ENCODE results near the gene ACR.
"Not testable (repeated sequence)": the region's sequence is repeated elsewhere in the genome, so short reads cannot be mapped to it uniquely, and the experiment has no call there.

Gene ACR

DNA sequence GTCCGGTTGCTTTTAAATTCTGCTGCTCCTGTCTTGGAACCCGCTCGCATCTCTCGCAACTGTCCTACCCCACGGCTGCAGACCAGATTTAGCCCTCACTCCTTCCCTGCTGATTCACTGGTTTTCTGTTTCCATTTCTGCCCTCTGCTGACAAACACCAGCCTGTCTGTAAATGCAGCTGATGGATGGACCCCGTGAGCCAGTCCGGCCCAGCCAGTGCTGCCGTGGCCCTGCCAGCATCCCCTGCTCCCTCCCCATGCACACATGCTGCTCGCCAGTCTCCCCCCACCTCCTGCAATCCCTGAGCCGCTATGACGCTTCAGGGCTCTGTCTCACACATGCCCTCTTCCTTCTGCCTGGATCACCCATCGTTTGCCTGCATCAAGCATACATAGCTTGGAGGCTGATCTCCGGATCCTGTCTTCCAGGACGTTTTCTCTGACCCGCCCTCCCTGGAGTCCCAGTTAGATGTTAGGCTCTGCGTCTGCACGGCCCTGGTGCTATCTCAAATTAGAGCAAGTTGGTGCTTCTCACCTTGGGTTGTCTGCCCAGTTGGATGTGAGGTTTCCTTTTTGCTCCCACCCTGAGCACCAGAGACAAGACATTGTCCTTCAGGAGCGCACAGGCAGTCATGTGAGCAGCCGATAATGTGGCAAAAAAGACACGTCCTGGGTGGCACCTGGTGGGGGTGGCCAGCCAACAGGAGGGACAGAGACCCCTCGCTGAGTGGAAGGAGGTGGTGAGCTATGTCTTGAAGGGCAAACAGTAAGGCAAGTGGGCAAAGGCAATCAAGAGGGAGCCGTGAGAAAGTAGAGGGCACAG, 4.3 kb upstream of the ACR start:
- DNase-seq, result no peak

DNA sequence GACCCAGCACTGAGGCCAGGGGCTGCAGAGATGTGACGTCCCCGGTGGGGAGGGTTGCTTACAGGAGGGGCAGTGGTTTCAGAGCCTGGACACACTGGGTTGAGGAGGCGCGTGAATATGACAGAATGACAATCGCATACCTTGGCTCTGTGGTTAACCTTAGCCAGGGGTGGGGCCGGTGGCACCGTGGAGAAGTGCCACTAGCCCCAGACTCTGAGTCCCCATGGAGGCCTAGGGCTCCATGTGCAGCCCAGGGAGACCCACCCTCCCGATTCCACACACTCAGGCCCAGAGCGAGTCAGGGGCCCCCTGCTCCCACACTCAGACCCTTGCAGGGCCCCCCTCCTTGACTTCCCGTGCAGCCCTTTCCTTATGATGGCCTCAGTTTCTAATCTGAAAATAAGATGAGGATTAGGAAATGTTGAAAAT, 3.6 kb upstream of the ACR start:
- no peak for DNase-seq

DNA sequence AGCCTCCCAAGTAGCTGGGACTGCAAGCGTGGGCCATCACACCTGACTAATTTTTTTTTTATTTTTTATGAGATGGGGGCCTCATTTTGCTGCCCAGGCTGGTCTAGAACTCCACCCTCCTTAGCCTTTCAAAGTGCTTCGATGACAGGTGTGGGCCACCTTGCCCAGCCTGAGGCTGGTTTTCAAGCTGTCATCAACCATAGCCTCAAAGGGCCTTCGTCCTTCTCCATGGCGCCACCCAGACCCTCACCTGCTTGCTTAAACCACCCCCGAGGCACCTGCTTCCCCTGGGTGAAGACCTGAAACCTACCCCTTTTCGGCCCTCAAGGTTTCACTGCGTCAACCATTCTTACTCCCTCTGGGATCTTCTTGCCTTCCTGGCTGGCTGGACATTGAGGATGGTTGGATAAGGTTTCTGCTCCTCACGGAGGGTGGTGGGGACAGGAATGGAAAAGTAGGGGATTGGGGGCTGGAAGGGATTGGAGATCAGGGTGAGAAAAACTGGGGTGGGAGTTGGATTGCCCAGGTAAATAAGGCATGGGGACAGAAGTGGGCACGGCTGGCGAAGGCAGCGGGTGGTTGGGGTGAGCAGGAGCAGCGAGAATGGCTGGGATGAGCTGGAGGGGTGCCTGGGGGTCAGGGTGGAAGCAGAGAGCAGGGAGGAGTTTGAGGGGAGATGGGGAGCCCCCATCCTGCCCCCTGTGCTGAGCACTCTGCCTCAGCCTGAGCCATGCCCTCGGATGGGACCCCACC, 2.8 kb upstream of the ACR start:
- DNase-seq, result no peak

DNA sequence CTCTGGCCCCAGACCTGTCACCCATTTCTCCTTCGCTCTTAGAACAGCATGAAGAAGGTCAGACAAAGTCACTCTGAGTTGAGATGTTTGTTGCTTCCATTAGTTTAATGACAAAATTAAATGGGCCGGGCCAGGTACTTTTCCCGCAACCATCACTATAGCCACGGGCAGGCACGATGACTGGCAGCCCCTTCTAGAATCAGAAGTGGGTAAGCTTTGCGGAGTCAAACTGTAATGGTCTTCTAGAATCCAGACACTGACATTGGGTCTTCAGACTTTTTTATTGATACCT, 2.3 kb upstream of the ACR start:
- no peak for DNase-seq

DNA sequence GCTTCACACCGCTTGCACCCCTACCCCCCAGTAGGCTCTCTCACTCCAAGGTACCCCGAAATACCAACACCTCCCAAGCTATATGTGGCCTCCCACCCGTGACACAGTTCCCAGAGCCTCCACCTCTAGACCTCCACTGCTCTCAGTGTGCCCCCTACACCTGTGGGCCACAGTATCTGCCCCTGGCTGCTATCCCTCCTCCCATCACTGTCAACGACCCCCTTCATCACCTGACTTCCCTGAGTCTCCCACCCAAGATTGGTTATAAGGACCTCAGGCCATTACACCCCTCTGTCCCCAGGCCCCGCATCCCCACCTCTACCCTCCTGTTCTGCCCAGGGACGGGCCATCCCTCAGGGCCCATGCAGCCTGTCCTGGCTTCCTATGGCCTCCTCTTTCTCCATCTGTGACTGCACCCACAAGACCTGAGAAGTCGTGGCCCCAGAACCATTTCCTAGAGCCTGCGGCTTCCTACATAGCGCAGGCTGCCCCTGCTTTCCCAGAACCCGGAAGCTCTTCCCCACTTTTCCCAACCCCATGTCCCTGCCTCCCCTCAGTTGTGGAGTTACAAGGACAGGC, 734 bp downstream of the ACR start:
- DNase-seq, result no peak

DNA sequence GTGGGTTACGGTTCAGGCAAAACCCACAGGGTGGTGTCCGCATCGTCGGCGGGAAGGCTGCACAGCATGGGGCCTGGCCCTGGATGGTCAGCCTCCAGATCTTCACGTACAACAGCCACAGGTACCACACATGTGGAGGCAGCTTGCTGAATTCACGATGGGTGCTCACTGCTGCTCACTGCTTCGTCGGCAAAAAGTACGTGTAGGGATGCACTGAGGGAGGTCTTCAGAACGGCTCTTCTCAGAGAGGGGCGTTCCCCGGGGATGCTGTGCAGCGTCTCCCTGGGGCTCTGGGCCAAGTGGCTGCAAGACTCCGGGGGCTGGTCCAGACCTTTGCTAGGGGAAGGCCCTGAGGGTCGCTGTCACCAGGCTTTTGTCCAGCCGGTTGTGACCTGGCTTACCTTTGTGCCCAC, 1.3 kb downstream of the ACR start:
- DNase-seq, result no peak

DNA sequence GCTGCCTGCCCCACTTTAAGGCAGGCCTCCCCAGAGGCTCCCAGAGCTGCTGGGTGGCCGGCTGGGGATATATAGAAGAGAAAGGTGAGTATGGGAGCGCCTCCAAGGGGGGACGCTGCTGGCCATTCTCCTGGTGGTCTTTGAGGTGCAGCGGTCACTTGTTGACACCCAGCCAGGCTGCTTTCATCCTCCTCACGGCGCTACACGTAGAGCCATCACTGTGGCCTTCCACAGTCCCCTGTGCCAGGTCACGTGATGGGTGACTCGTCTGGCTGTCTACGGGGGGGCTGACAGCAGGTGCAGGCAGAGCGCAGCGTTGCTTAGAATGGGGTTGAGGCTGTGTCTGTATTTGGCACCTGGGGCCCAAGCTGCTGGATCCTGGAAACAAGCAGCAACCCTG, 1.9 kb downstream of the ACR start:
- DNase-seq, result peak; percentile 72 to 89

DNA sequence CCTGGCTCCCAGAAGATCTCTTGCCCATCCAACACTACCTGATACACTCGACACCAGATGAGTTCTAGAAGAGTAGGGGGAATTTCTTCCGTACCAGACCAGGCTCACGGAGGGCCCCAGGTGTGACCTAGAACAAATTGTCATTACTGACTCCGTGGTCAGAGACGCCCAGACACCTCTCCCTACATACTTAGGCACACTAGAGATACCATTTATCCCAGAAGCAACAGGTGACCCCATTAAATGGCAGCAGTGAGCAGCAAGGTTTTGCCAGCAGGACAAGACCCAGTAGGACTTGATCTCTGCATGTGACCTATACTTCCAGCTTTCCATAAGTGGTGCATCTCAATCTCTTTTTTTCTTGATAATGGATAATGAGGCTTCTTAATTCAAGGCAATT, 2.7 kb downstream of the ACR start:
- DNase-seq, result not testable (repeated sequence)

DNA sequence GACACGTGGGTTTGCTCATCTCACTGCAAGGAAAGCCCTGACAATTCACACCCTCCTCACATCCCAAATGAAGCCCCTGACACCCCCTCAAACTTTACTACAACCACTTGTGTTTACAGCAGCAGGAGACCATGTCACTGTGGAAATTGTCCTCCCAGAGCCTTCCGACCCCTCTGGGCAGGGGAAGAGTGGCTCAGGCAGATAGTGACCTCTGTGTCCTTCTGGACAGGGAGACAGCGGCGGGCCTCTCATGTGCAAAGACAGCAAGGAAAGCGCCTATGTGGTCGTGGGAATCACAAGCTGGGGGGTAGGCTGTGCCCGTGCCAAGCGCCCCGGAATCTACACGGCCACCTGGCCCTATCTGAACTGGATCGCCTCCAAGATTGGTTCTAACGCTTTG, 6.4 kb downstream of the ACR start:
- not testable (repeated sequence) for DNase-seq

DNA sequence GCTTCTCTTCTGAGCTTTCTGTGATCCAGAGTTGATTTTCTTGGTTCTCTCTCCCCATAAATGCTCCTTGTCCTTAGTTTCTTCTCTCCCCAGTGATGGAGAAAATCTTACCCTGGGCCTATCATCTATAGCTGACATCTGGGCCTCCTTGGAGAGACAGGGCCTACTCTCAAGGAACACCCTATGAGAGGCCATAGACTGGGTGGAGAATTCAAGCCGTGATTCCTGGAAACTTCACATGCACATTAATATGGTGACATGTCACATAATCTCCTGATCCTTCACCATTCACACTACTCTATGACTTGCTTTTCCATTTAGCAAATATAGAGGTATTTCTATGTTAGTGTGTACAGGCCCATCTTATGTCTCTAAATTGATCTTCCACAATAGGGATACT, 9.5 kb downstream of the ACR start:
- DNase-seq, result not testable (repeated sequence)

DNA sequence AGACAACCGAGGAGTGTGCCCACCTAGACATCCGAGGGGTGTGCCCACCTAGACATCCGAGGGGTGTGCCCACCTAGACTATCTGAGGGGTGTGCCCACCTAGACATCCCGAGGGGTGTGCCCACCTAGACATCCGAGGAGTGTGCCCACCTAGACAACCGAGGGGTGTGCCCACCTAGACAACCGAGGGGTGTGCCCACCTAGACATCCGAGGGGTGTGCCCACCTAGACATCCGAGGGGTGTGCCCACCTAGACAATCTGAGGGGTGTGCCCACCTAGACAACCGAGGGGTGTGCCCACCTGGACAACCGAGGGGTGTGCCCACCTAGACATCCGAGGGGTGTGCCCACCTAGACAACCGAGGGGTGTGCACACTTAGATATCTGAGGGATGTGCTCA, 10.6 kb downstream of the ACR start:
- not testable (repeated sequence) for DNase-seq

DNA sequence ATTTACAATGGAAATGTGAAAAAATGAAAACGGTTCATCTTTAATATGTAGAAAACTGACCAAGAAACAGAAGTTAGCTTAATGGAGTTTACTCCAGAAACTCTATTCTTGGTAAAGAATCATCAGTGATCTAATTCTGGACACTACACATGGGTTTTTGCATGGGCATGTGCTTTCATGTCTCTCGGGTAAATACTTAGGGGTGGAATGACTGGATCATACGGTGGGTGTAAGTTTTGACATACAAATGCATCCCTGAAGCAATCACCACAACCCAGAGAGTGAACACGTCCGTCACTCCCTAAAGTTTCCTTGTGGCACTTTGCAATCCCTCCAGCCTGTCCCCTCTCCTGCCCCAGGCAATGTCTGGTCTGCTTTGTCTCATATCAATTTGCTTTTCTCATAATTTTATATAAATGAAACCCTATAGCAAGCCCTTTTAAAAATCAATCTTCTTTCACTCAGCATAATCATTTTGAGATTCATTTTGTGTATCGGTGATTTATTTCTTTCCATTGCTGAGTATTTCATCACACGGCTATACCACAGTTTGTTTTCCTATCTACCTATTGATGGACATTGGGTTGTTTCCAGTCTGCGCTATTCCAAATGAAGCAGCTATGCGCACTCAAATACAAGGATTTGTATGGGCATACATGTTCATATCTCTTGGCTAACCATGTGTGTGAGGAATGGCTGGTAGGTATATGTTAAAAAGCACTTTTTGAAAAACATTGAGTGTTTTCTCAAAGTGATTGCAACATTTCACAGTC, 11.5 kb downstream of the ACR start:
- not testable (repeated sequence) for DNase-seq

DNA sequence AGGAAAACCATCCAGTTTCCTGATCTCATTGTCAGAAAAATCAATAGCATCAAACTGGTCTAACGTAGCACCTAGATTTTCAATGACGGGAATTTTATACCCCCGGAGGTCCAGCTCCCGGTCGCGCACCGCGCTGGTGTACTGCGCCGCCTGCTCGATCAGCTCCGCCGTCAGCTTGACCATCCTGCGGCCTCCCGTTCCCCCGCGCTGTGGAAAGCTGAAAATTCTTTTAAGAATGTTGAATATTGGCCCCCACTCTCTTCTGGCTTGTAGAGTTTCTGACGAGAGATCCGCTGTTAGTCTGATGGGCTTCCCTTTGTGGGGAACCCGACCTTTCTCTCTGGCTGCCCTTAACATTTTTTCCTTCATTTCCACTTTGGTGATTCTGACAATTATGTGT, 17.2 kb downstream of the ACR start:
- not testable (repeated sequence) for DNase-seq

DNA sequence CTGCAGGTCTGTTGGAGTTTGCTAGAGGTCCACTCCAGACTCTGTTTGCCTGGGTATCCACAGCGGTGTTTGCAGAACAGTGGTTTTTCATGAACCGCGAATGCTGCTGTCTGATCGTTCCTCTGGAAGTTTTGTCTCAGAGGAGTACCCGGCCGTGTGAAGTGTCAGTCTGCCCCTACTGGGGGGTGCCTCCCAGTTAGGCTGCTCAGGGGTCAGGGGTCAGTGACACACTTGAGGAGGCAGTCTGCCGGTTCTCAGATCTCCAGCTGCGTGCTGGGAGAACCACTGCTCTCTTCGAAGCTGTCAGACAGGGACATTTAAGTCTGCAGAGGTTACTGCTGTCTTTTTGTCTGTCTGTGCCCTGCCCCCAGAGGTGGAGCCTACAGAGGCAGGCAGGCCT, 18.4 kb downstream of the ACR start:
- DNase-seq, result not testable (repeated sequence)

DNA sequence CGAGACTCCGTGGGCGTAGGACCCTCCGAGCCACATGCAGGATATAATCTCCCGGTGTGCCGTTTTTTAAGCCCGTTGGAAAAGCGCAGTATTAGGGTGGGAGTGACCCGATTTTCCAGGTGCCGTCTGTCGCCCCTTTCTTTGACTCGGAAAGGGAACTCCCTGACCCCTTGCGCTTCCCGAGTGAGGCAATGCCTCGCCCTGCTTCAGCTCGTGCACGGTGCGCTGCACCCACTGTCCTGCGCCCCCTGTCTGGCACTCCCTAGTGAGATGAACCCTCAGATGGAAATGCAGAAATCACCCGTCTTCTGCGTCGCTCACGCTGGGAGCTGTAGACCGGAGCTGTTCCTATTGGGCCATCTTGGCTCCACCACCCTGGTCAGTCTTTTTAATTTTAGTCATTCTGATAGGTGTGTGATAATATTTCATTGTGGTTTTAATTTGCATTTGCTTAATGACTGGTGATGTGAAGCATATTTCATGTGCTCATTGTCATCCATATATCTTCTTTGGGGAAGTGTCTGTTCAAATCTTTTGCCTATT, 19.0 kb downstream of the ACR start:
- DNase-seq, result peak in 1 of 2 experiments; percentile 24

DNA sequence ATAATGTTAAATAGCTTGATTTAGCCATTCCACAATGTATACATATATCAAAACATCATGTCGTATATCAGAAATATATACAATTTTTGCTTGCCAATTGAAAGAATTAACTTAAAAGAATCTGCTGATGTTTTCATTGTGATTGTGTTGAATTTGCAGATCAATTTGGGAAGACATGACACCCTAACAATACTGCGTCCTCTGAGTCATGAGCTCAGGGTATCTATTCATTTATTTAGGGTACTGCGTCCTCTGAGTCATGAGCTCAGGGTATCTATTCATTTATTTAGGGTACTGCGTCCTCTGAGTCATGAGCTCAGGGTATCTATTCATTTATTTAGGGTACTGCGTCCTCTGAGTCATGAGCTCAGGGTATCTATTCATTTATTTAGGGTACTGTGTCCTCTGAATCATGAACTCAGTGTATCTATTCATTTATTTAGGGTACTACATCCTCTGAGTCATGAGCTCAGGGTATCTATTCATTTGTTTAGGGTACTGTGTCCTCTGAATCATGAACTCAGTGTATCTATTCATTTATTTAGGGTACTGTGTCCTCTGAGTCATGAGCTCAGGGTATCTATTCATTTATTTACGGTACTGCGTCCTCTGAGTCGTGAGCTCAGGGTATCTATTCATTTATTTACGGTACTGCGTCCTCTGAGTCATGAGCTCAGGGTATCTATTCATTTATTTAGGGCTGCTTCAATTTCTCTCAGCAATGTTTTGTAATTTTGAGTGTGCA, 21.8 kb downstream of the ACR start:
- DNase-seq, result peak; percentile 37 to 56

DNA sequence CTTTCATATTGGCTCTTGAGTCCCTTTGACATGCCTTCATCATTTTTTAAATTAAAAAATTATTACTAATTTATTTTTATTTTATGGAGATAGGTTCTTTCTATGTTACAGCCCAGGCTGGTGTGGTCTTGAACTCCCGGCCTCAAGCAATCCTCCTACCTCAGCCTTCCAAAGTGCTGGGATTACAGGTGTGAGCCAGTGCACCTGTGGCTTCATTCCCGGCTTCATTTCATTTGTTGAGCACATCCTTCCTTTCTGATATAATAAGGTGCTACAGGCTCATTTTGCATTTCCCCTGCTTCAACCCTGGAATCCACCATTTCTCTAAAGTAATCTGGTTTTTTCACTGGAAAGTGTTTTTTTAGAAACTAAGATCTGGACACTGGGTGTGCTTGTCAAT, 23.8 kb downstream of the ACR start:
- not testable (repeated sequence) for DNase-seq

DNA sequence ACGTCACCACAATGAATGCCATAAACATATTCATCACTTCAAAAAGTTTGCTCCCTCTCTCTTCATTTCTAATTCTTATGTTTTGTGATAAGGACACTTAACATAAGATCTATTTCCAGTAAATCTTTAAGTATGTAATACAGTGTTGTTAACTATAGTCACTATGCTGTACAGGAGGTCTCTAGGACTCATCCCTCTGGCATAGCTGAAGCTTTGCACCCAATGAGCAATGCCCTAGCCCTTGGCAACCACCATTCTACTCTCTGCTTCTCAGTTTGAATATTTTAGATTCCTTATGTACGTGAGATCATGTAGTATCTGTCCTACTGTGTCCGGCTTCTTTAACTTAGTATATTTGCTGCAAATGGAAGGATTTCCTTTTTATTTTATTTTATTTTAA, 26.3 kb downstream of the ACR start:
- DNase-seq, result not testable (repeated sequence)

DNA sequence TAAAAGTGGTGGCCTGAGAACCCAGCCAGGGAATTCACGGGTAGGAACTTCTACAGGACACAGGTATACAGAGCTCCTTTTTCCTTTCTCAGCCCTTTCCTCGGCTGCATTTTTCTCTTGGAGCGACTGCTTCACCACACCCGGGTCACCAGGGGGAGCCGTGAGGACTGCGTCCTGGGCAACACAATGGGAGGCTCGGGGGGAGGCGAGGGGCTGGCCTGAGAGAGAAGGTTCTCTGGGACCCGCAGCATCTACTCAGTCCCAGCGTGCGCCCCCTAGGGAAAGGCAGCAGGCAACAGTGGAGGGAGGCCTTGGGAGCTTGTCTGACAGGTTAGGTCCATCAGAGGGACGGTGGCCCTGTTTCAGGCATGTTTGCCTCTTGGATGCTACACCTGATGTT, 37.1 kb downstream of the ACR start:
- peak; percentile 73 to 83 for DNase-seq

DNA sequence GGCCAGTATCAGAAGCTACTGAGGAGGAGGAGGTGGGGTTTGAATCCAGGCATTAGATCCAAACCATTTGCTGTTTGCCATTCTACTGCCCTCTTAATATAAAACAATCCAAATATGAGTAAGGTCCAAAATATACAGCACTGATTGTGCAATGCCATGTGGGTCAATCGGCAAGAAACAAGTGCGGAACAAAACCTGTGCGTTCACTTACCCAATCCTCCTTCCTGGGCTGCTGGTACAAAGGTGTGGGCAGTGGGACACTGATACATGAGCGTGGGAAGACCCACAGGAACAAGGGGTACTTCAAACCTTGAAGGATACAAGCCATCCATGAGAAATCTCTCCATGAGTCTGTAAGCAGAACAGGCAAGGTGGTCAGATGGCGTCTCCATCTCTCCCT, 39.6 kb downstream of the ACR start:
- DNase-seq, result not testable (repeated sequence)

DNA sequence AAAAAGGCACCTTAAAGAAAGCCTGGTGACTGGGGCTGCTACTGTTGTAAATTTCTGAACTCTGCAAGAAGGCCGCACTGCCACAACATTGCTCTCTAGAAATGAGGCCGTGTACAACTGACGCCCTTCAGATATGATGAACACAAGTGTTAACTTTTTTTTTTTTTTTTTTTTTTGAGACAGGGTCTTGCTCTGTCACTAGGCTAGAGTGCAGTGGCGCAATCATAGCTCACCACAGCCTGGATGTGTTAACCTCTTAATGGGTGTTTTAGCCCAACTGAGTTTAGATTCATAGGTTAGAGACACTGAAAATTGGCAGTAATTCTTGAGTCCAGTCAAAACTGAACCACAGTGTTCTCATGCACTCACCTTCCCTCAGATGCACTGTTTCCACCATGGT, 42.2 kb downstream of the ACR start:
- DNase-seq, result not testable (repeated sequence)

DNA sequence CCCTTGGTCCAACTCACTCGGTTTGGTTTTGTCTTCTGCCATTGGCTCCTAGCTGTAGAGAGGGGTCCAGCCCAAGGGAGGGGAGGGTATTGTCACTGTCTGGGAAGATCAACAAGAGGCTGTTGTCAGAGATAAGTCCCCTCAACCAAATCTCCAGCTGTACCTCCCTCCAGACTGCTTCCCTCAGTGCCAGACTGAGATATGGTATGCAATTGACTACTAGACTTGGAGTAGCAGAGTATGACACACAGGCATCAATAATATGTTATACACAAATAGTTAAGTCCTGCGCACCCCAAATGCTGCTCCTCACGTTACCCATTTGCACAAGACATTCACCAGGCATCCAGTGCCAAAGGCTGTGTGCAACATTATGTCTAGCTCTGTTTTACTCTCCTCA, 44.2 kb downstream of the ACR start:
- DNase-seq, result not testable (repeated sequence)

Measured in SHP77 (cell line).